ENCODE data around the gene NFIB.

NFIB gene

DNA sequence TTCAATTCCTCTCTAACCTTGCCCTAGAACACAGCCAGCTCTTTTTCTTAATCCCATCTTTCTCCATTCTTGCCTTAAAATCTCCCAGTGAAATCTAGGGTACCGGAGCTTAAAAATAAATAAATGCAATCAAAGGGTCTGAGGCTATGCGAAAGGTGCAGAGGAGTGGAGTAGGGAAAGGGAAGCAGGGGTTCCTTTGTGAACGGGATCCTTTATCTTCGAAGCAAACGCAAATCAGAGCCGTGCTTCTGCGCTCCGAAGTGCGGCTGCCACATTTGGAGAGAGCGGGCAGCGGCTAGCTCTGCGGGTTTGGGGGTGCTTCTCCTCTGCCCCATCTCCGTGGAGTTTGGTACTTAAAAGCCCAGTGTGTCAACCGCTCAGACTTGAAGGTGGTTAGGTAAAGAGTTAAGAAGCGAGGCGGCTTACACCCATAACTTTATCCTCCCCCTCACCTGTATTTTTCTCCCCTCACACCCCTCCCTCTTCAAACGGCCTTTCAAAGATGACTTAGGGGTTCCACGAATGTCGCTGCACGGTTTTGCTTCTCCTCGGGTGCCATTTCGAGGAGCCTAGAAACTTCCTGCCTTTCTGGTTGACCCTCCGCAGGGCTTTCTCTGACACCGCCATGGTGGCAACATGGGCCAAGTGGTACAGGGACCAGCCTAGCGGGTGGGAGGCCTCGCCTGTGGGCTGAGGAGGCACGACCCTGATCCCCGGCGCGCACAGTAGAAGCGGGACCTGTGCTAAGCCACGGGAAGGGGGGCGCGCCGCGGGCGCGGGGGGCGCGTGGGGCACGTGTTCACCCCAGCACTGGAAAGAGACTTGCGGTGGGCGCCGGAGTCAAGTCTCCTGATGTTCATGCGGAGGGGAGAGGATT lies 31.7 kb upstream of the NFIB start:
- Histone ChIP-seq H4K20me1 (peaks cover 23% of the 10 kb centered on the region), H3K36me3 (no peaks in the 10 kb centered on the region), H3K9ac (no peak overlapping the region), H3K4me1 (peaks cover 25% of the 10 kb centered on the region), H3K4me3 (no peak overlapping the region), H3K27ac (no peak overlapping the region), H3K27me3 (peaks cover 71% of the 10 kb centered on the region), H3K9me3 (peaks cover 32% of the 10 kb centered on the region), H3K4me2 (no peak overlapping the region)
- TF ChIP-seq Cebpa-rat (IDR thresholded peaks at IDR 0.05), result no peak

DNA sequence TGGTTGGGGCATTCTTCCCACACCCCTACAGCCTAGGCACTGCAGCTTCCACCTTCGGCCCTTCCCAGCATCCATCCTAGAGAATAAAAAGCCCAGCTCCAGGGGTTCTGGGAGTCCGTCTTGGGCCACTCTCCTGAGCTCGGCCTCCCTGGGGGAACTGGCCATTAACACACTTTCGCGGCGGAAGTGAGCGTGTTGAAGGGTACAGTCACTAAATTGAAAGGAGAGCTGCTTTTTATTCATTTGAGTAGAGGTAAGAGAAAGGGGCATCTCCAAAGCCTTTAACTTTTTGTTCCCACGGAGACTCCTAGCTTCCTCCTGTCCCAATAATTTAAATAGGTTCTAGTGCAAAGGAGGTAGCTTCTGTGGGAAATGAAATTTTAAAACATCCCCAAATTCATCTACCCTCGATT lies 31.0 kb upstream of the NFIB start:
- Histone ChIP-seq H3K27me3 (peaks cover 65% of the 10 kb centered on the region), H3K4me3 (no peak overlapping the region), H3K9ac (no peak overlapping the region), H4K20me1 (peaks cover 20% of the 10 kb centered on the region), H3K9me3 (peaks cover 32% of the 10 kb centered on the region), H3K36me3 (no peaks in the 10 kb centered on the region), H3K27ac (no peak overlapping the region), H3K4me1 (peaks cover 23% of the 10 kb centered on the region), H3K4me2 (no peak overlapping the region)
- no peak for TF ChIP-seq Cebpa-rat (IDR thresholded peaks at IDR 0.05)

DNA sequence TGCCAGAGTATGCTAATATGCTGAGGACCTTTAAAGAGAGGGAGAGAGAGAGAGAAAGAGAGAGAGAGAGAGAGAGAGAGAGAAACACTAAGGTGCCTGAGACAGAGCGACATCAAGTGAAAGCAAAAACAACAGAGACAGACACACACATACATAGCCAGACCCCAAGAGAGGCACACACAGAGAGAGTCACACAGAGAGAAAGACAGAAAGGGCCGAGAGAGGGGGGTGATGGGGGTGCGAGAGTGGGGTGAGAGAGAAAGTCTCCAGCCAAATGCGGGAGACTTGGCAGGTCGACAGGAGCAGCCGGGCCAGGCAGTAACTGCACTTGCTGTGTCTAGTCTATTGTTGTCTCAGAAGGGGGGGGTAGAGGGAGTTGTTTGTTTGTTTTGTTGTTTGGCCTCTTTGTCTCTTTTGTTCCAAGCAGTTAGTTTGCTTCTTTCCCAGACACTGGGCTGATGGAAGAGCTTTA lies 30.1 kb upstream of the NFIB start:
- Histone ChIP-seq H3K27me3 (peaks cover 56% of the 10 kb centered on the region), H3K4me2 (no peak overlapping the region), H3K9ac (no peak overlapping the region), H3K9me3 (peaks cover 32% of the 10 kb centered on the region), H3K36me3 (no peaks in the 10 kb centered on the region), H3K27ac (no peak overlapping the region), H3K4me1 (peaks cover 14% of the 10 kb centered on the region), H4K20me1 (peaks cover 11% of the 10 kb centered on the region), H3K4me3 (no peak overlapping the region)
- no peak for TF ChIP-seq Cebpa-rat (IDR thresholded peaks at IDR 0.05)

DNA sequence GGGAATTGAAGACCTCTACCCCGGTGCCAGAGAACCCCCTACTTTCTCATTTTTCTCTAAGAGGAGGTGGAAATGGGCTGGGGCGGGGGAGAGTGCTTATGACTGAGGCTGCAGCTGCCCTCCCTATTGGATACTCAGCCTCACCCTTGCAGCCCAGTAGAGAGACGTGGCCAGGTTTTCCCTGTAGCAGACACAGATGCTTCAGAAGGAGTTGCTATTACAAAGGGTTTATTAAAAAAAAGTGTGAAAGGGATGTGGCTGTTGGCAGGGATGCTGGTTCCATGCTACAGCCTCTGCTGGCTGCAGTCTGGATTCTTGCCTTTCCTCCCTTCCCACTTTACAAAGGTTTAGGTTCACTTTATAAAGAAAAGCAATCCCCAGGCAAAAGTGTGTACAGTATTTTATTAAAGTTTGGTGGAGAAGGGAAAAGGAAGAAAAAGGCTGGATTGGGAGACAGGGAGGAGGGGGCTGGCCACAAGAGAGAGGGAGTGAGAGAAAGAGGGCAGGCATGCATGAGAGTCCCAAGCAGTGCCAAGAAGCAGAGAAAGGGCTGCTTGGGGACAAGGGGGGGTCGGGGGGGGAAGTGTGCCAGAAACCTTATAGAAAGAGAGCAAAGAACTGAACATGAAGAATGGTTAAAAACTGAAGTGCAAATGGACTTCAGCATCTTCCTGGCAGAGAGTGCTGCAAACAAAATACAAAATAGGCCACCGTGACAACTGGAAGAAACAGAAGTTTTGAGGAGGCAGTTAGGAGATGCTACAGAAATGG lies 29.5 kb upstream of the NFIB start:
- Histone ChIP-seq H3K9me3 (peaks cover 32% of the 10 kb centered on the region), H3K27me3 (peaks cover 50% of the 10 kb centered on the region), H3K36me3 (no peaks in the 10 kb centered on the region), H3K4me3 (no peak overlapping the region), H3K4me2 (no peak overlapping the region), H4K20me1 (peaks cover 5% of the 10 kb centered on the region), H3K27ac (no peak overlapping the region), H3K9ac (no peak overlapping the region), H3K4me1 (peaks cover 8% of the 10 kb centered on the region)
- TF ChIP-seq Cebpa-rat (IDR thresholded peaks at IDR 0.05), result no peak

DNA sequence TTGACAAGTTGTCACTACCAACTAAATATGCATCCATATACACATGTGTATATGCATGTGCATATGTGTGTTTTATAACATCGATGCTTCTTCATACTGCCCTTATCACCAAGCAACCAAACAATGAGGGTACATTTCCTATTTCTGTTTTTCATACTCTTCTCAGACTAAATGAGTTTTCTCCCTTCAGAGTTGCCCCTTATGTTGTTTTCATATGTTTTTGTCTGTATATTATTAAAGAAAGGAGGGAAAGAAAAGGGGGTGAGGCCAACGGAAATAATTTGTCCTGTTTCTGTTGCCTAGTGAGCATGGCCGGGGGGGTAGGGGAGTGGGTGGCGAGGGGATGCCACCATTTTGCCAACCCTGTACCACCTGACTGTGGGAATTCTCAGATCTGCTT lies 28.8 kb upstream of the NFIB start:
- peaks cover 43% of the 10 kb centered on the region for H3K27me3 ChIP-seq
- no peak overlapping the region for H3K4me3 ChIP-seq
- H3K9me3 ChIP-seq, result peaks cover 28% of the 10 kb centered on the region
- H3K27ac ChIP-seq, result no peak overlapping the region
- no peak for TF ChIP-seq Cebpa-rat (IDR thresholded peaks at IDR 0.05)
- peaks cover under 1% of the 10 kb centered on the region; the same call in 1 of the 2 replicates for H3K4me1 ChIP-seq
- no peaks in the 10 kb centered on the region for H4K20me1 ChIP-seq
- H3K4me2 ChIP-seq, result no peak overlapping the region
- H3K36me3 ChIP-seq, result no peaks in the 10 kb centered on the region
- no peak overlapping the region for H3K9ac ChIP-seq

DNA sequence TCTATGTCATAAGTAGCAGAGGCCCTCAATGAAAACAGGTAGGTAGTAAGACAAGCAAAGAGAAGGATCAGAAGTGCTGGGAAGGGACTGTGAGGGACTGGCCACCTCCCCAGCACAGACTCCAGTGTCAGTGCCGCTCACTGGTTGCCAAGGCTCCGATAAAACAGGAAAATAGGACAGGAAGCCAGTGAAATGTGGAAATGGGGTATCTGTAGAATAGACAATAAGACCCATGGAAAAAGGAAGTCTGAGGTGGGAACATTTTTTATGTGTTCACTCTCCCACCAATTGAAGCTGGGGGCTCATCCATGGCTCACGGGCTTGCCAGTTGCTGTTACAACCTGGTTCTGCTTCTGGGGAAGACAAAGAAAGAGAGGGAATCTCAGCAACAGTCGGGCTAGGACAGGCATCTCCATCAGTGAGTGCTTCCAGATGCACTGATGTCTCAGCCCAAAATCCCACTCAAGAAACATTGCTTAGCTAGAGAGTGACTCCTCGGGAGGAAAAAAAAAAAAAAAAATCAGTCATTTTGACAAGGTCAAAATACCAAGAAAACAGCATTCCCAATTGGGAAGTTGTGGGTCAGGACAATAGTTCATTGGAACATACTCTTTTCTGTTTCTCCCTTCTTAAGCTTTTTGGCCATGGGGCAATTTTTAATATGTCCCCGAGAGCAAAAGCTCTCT lies 27.6 kb upstream of the NFIB start:
- Histone ChIP-seq H3K27me3 (peaks cover 31% of the 10 kb centered on the region), H3K27ac (no peak overlapping the region), H3K9me3 (peaks cover 16% of the 10 kb centered on the region), H3K4me2 (no peak overlapping the region), H4K20me1 (no peaks in the 10 kb centered on the region), H3K36me3 (no peaks in the 10 kb centered on the region), H3K4me1 (no peaks in the 10 kb centered on the region), H3K4me3 (no peak overlapping the region), H3K9ac (no peak overlapping the region)
- TF ChIP-seq Cebpa-rat (IDR thresholded peaks at IDR 0.05), result no peak

DNA sequence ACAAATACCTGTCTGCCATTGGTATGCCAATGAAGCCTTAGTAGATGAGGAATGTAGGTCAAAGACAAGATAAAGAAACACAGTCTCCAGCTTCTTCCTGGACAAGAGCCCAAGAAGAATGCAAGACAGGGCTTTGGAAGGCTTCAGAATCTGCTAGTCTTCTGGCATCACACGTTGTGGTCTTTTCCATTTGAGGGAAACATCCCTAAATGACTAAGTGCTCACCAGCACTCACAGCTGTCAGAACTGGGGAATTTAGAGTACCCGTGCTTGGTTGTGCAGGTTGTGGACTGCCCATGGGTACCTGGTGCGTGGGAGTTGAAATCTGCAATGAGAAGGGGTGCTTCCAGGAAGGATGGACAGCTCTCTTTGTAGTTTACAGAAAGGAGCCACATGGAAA lies 27.1 kb upstream of the NFIB start:
- Histone ChIP-seq H3K4me3 (no peak overlapping the region), H3K36me3 (no peaks in the 10 kb centered on the region), H3K27ac (no peak overlapping the region), H3K4me2 (no peak overlapping the region), H4K20me1 (no peaks in the 10 kb centered on the region), H3K4me1 (no peaks in the 10 kb centered on the region), H3K9ac (no peak overlapping the region), H3K9me3 (peaks cover 10% of the 10 kb centered on the region), H3K27me3 (peaks cover 25% of the 10 kb centered on the region)
- no peak for TF ChIP-seq Cebpa-rat (IDR thresholded peaks at IDR 0.05)

DNA sequence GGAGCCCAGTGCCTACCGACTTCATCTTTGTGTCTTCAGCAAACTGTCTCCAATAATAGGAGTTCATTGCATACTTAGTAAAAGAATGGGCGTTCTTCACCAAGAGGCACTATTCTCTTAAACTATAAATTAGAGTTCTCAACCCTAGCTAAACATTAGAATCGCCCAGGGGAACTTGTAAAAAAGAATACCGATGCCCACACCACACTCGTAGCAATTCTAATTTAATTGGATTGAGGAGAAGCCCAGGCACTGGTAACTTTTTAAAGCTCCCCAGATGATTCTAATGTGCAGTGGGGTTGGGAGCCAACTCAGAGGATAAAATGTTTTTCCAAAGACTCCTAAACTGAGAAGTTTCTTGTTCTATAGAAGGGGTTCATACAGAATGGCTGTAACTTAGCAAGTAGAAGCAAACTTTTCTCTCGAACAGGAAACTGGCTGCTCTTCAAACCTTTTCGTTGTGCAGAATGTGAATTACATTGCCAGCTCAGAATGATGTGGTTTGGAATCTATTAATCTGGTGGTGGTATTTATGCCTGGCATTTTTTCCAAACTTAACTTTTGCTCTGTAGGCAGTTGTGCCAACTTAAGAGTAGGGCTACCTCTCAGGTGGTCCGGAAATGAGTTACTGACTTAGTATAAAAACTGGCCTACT lies 26.4 kb upstream of the NFIB start:
- H3K4me3 ChIP-seq, result no peak overlapping the region
- H3K4me2 ChIP-seq, result no peak overlapping the region
- H3K9me3 ChIP-seq, result peaks cover 4% of the 10 kb centered on the region
- TF ChIP-seq Cebpa-rat (IDR thresholded peaks at IDR 0.05), result no peak
- H3K27ac ChIP-seq, result no peak overlapping the region
- no peaks in the 10 kb centered on the region for H4K20me1 ChIP-seq
- no peak overlapping the region for H3K9ac ChIP-seq
- H3K4me1 ChIP-seq, result no peaks in the 10 kb centered on the region
- H3K27me3 ChIP-seq, result peaks cover 19% of the 10 kb centered on the region
- no peaks in the 10 kb centered on the region for H3K36me3 ChIP-seq

DNA sequence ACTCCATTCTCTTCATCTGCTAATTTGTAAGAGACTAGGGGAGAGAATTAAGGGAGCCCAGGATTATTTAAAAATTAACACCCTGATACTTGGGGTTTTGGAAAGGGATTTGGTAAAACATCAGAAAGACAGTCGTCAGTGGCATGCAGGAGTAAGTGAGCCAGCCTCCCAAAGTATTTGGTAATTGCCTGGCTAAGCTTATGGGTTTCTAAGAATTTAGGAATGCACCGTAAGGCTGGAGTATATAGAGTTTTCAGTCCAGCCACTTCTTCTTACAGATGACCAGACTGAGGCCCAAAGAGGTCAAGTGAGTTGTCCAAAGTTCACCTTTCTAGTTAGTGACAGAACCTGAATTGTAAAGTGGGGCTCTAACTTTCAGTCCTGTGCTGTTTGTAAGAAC lies 25.8 kb upstream of the NFIB start:
- TF ChIP-seq Cebpa-rat (IDR thresholded peaks at IDR 0.05), result no peak
- Histone ChIP-seq H3K4me3 (no peak overlapping the region), H3K4me2 (no peak overlapping the region), H3K27ac (no peak overlapping the region), H3K9me3 (no peaks in the 10 kb centered on the region), H3K4me1 (no peaks in the 10 kb centered on the region), H3K27me3 (peaks cover 13% of the 10 kb centered on the region), H3K9ac (no peak overlapping the region), H4K20me1 (no peaks in the 10 kb centered on the region), H3K36me3 (no peaks in the 10 kb centered on the region)

Data from BLaER1 (cell line).